ENCODE measurements around the gene XRN2.
"Not testable (repeated sequence)": the region's sequence is repeated elsewhere in the genome, so short reads cannot be mapped to it uniquely, and the experiment has no call there.

XRN2 gene

GRCh38 chr20:21358737-21359136 is 55.6 kb downstream of the XRN2 start:
- TF ChIP-seq CTCF (IDR thresholded peaks at IDR 0.05; ENCODE audit: borderline replicate concordance, insufficient read depth, low read depth, low read length): no peak
- H3K4me3 ChIP-seq (ENCODE audit: low read depth, low read length): no peak overlapping the region

- H3K4me3 ChIP-seq (ENCODE audit: low read depth, low read length): no peak overlapping the region
- TF ChIP-seq CTCF (IDR thresholded peaks at IDR 0.05; ENCODE audit: borderline replicate concordance, insufficient read depth, low read depth, low read length): no peak
Observed at GRCh38 chr20:21360705-21361104, 57.6 kb downstream of the XRN2 start.

GRCh38 chr20:21361266-21361665 is 58.1 kb downstream of the XRN2 start:
- TF ChIP-seq CTCF (IDR thresholded peaks at IDR 0.05; ENCODE audit: borderline replicate concordance, insufficient read depth, low read depth, low read length): no peak
- H3K4me3 ChIP-seq (ENCODE audit: low read depth, low read length): no peak overlapping the region

GRCh38 chr20:21364413-21364812 is 61.3 kb downstream of the XRN2 start:
- H3K4me3 ChIP-seq (ENCODE audit: low read depth, low read length): no peak overlapping the region
- no peak for TF ChIP-seq CTCF (IDR thresholded peaks at IDR 0.05; ENCODE audit: borderline replicate concordance, insufficient read depth, low read depth, low read length)

GRCh38 chr20:21365771-21366170 is 62.6 kb downstream of the XRN2 start:
- H3K4me3 ChIP-seq (ENCODE audit: low read depth, low read length): no peak overlapping the region
- no peak for TF ChIP-seq CTCF (IDR thresholded peaks at IDR 0.05; ENCODE audit: borderline replicate concordance, insufficient read depth, low read depth, low read length)

- H3K4me3 ChIP-seq (ENCODE audit: low read depth, low read length): not testable (repeated sequence)
Observed at GRCh38 chr20:21366273-21366672, 63.1 kb downstream of the XRN2 start.

GRCh38 chr20:21368791-21369190 is 65.7 kb downstream of the XRN2 start:
- TF ChIP-seq CTCF (IDR thresholded peaks at IDR 0.05; ENCODE audit: borderline replicate concordance, insufficient read depth, low read depth, low read length): no peak
- H3K4me3 ChIP-seq (ENCODE audit: low read depth, low read length): no peak overlapping the region

- no peak for TF ChIP-seq CTCF (IDR thresholded peaks at IDR 0.05; ENCODE audit: borderline replicate concordance, insufficient read depth, low read depth, low read length)
- H3K4me3 ChIP-seq (ENCODE audit: low read depth, low read length): no peak overlapping the region
Observed at GRCh38 chr20:21371193-21371592, 68.1 kb downstream of the XRN2 start.
